MCF 10A (cell line): Measurements from ENCODE around the gene FBXO3. TPM values are rescaled to one million over a fixed set of nuclear protein-coding genes. Genes with fewer than 3 reads are reported as not detected.
"Not testable (repeated sequence)": the region's sequence is repeated elsewhere in the genome, so short reads cannot be mapped to it uniquely, and the experiment has no call there.

Source experiments
- BruUV-seq: library from RNA; stranded (reverse); fragments of 400-500 nt; replicated peaks from 2 replicates; lab custom pipeline; 2021; lab: Mats Ljungman, UMichigan
- CTCF ChIA-PET: fragments of 300-600 bp; sonication (Branson Sonifier 250); formaldehyde crosslinking; extraction: SDS; loops from one replicate; lab custom pipeline; 2021; ENCODE audit warnings: antibody characterized with exemption, inconsistent platforms; lab: Yijun Ruan, JAX
- POLR2A ChIA-PET: fragments of 300-600, 350-650 bp; sonication (Branson Sonifier 250); formaldehyde crosslinking; extraction: SDS; loops from one replicate; lab custom pipeline; 2020; ENCODE audit warnings: antibody characterized with exemption, inconsistent platforms; lab: Yijun Ruan, JAX
- DNase-seq: peaks from one replicate; pipeline ENCODE4 v3.0.0-alpha.2; 2018; ENCODE audit not compliant: unreplicated experiment
- H3K27ac Mint-ChIP-seq: one replicate; pipeline ENCODE4 v1.8.0; 2022; ENCODE audit warnings: mild to moderate bottlenecking, low read depth, mixed read lengths; ENCODE audit not compliant: unreplicated experiment
- H3K27me3 Mint-ChIP-seq: one replicate; pipeline ENCODE4 v1.8.0; 2022; ENCODE audit warnings: mixed read lengths; ENCODE audit not compliant: insufficient read depth, unreplicated experiment
- H3K36me3 Mint-ChIP-seq: one replicate; pipeline ENCODE4 v1.8.0; 2022; ENCODE audit warnings: mild to moderate bottlenecking, moderate library complexity, mixed read lengths; ENCODE audit not compliant: insufficient read depth, unreplicated experiment
- H3K4me1 Mint-ChIP-seq: one replicate; pipeline ENCODE4 v1.8.0; 2022; ENCODE audit warnings: mixed read lengths; ENCODE audit not compliant: insufficient read depth, unreplicated experiment
- H3K4me3 Mint-ChIP-seq: one replicate; pipeline ENCODE4 v1.8.0; 2022; ENCODE audit warnings: mild to moderate bottlenecking, moderate library complexity, mixed read lengths; ENCODE audit not compliant: unreplicated experiment
- H3K9me3 Mint-ChIP-seq: one replicate; pipeline ENCODE4 v1.8.0; 2022; ENCODE audit warnings: mixed read lengths; ENCODE audit not compliant: unreplicated experiment
- intact Hi-C: fragments of 100-400 bp; cut with micrococcal nuclease; formaldehyde crosslinking; loops from 2 replicates; pipeline ENCODE4 v1.14.1; 2022
- total RNA-seq: library from RNA; stranded (reverse); gene quantifications from 2 replicates; pipeline ENCODE4 v1.2.3, GENCODE V29; 2022
- TF ChIP-seq, protein P1 (sequence below): fragments of 200-600 bp; IDR thresholded peaks from one replicate; pipeline ENCODE4 v1.8.0; 2022; ENCODE audit warnings: antibody characterized with exemption, mild to moderate bottlenecking; ENCODE audit not compliant: unreplicated experiment

Gene FBXO3
- total RNA-seq, 1 experiment from 2014 or later, result 20.1 TPM

- no peaks in the 10 kb centered on the region for H3K4me1 Mint-ChIP-seq
- ChIA-PET CTCF (no interaction called here), POLR2A (interaction anchor here (1.5 kb wide), 1 partner anchor 23 kb away, joined by 3 read pairs; the partner anchor contains the start of gene FBXO3)
- H3K27me3 Mint-ChIP-seq, result peaks cover 78% of the 10 kb centered on the region
- H3K9me3 Mint-ChIP-seq, result peaks cover 9% of the 10 kb centered on the region
- H3K36me3 Mint-ChIP-seq, result no peaks in the 10 kb centered on the region
- no peak overlapping the region for H3K4me3 Mint-ChIP-seq
- TF ChIP-seq, protein P1, sequence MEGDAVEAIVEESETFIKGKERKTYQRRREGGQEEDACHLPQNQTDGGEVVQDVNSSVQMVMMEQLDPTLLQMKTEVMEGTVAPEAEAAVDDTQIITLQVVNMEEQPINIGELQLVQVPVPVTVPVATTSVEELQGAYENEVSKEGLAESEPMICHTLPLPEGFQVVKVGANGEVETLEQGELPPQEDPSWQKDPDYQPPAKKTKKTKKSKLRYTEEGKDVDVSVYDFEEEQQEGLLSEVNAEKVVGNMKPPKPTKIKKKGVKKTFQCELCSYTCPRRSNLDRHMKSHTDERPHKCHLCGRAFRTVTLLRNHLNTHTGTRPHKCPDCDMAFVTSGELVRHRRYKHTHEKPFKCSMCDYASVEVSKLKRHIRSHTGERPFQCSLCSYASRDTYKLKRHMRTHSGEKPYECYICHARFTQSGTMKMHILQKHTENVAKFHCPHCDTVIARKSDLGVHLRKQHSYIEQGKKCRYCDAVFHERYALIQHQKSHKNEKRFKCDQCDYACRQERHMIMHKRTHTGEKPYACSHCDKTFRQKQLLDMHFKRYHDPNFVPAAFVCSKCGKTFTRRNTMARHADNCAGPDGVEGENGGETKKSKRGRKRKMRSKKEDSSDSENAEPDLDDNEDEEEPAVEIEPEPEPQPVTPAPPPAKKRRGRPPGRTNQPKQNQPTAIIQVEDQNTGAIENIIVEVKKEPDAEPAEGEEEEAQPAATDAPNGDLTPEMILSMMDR, result no peak
- H3K27ac Mint-ChIP-seq, result no peak overlapping the region
- intact Hi-C loops, result no loop called here
- DNase-seq, result no peak
- no TSS peak for BruUV-seq
Observed at GRCh38 chr11:33797879-33798278, 23.6 kb upstream of the FBXO3 start.

- TF ChIP-seq, protein P1, result no peak
- H3K27ac Mint-ChIP-seq, result no peak overlapping the region
- H3K4me1 Mint-ChIP-seq, result no peaks in the 10 kb centered on the region
- BruUV-seq, result no TSS peak
- DNase-seq, result no peak
- ChIA-PET POLR2A (interaction anchor here (0.6 kb wide), 1 partner anchor 64 kb away, joined by 3 read pairs; no protein-coding TSS in a partner anchor), CTCF (interaction anchor here (1.1 kb wide), 1 partner anchor 8 kb away, joined by 4 read pairs; no protein-coding TSS in a partner anchor)
- H3K27me3 Mint-ChIP-seq, result peaks cover 77% of the 10 kb centered on the region
- H3K36me3 Mint-ChIP-seq, result no peaks in the 10 kb centered on the region
- H3K9me3 Mint-ChIP-seq, result peaks cover 6% of the 10 kb centered on the region
- intact Hi-C loops, result no loop called here
- H3K4me3 Mint-ChIP-seq, result no peak overlapping the region
Observed at GRCh38 chr11:33790040-33790439, 15.7 kb upstream of the FBXO3 start.

- H3K27me3 Mint-ChIP-seq, result peaks cover 88% of the 10 kb centered on the region
- BruUV-seq, POLR2A ChIA-PET, intact Hi-C loops, H3K27ac Mint-ChIP-seq, H3K4me3 Mint-ChIP-seq, DNase-seq, H3K36me3 Mint-ChIP-seq, H3K9me3 Mint-ChIP-seq, H3K4me1 Mint-ChIP-seq: not testable (repeated sequence)
- CTCF ChIA-PET, result interaction anchor here (0.6 to 6.6 kb wide), 2 partner anchors 15 to 20 kb away, joined by 3 to 38 read pairs; no protein-coding TSS in a partner anchor
Observed at GRCh38 chr11:33788095-33788494, 13.8 kb upstream of the FBXO3 start.

GRCh38 chr11:33787076-33787475 is 12.8 kb upstream of the FBXO3 start:
- Mint-ChIP-seq H3K27ac (no peak overlapping the region), H3K36me3 (no peaks in the 10 kb centered on the region), H3K27me3 (peaks cover 92% of the 10 kb centered on the region), H3K4me3 (no peak overlapping the region), H3K4me1 (no peaks in the 10 kb centered on the region), H3K9me3 (no peaks in the 10 kb centered on the region)
- BruUV-seq, result no TSS peak
- ChIA-PET CTCF (interaction anchor here (6.6 kb wide), 1 partner anchor 21 kb away, joined by 38 read pairs; no protein-coding TSS in a partner anchor), POLR2A (interaction anchor here (0.5 to 1.5 kb wide), 3 partner anchors 10 to 13 kb away, joined by 3 read pairs; partner anchors contain the start of gene FBXO3)
- intact Hi-C loops, result no loop called here
- DNase-seq, result no peak
- TF ChIP-seq, protein P1, result no peak
